Measurements from ENCODE around the gene IP6K2. TPM values are rescaled to one million over a fixed set of nuclear protein-coding genes. Genes with fewer than 3 reads are reported as not detected.

IP6K2 gene
- total and polyA plus RNA-seq, 2 of the 13 experiments (the other 11 are each of a cell fraction or from before 2014, with no cell fraction given) = 85.5 to 112 TPM

DNA sequence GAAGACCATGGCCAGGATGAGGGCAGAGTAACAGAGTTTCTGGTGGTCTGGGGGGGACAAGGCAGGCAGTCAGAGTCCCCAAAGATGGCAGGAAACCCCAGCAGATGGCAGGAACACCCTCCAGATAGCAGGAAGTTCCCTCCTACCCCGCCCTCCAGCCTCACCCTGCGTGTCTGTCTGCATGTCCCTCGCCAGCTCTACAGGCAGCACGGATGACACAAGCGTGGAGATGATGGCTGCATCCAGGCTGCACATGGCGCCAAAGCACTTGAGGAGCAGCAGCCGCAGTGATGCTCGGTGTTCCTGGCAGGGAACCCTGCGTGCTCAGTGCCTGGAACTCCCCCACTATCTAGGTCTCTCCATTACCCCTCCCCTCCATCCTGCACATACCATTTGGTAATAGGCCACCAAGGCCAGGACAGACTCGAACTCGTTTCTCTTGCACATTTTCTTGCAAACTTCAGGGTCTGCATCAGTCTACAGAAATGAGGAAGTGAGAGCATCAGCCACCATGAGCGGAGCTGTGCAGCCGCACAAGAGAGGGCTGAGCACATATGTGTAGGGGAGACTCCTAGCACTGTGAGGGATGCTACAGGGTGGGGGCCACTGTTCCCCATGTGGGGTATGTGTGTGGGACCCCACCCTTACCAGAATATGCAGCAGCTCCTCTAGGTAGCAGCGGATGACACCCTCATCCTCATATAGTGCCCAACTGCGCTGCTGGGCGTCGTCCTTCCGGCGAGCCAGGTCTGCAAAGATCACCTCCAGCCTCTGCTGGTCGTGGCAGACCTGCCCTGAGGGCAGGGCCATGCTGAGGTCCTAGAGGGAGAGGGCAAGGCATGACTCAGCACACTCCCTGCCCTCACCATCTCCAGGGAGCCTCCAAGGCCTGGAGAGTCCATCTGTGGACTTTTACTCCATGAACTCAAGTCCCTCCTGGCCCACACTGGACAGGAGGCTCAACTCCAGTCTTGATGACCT lies 37.3 kb downstream of the IP6K2 start:
- no peak for ATAC-seq
- TF ChIP-seq AGO2 (optimal IDR thresholded peaks at IDR 0.05; ENCODE audit: low read depth, low read length) = peak; percentile 4
- TF ChIP-seq, protein P1, sequence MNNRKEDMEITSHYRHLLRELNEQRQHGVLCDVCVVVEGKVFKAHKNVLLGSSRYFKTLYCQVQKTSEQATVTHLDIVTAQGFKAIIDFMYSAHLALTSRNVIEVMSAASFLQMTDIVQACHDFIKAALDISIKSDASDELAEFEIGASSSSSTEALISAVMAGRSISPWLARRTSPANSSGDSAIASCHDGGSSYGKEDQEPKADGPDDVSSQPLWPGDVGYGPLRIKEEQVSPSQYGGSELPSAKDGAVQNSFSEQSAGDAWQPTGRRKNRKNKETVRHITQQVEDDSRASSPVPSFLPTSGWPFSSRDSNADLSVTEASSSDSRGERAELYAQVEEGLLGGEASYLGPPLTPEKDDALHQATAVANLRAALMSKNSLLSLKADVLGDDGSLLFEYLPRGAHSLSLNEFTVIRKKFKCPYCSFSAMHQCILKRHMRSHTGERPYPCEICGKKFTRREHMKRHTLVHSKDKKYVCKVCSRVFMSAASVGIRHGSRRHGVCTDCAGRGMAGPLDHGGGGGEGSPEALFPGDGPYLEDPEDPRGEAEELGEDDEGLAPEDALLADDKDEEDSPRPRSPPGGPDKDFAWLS (CRISPR knock-in tag; IDR thresholded peaks at IDR 0.05; ENCODE audit: borderline replicate concordance) = no peak
- in situ Hi-C loops (cut with HindIII; ENCODE audit: extremely low pct_ligation_motif_present, low pct_unique_long_range_greater_than_20kb) (no loop called here), intact Hi-C loops (cut with micrococcal nuclease; ENCODE audit: unreplicated experiment) (no loop called here)
- 96% methylated on average over 17 of the region's 20 CpGs for WGBS (ENCODE audit: low lambda C conversion rate)
- Histone ChIP-seq H3K36me3 (replicated peaks in 1 of 2; ENCODE audit: control insufficient read depth in 1 of 2, insufficient read depth in 2 of 2, low read length in 2 of 2) (peaks cover 41 to 68% of the 10 kb centered on the region in 2 experiments), H3K4me1 (ENCODE audit: insufficient read depth, low read length) (peaks cover 19% of the 10 kb centered on the region), H3K27ac (ENCODE audit: extremely low read length, insufficient read depth, low read length) (no peak overlapping the region), H2AFZ (ENCODE audit: low read length) (no peak overlapping the region), H3K79me2 (ENCODE audit: insufficient read depth, low read length) (peaks cover 18% of the 10 kb centered on the region), H3K4me3 (replicated peaks in 1 of 3; ENCODE audit: insufficient read depth in 1 of 3, low read depth in 2 of 3, low read length in 3 of 3) (no peak overlapping the region), H3K4me2 (ENCODE audit: low read depth, low read length) (no peak overlapping the region), H4K20me1 (ENCODE audit: insufficient read depth, low read length) (0 out of 2 replicates have a peak, but pooled peaks cover 4% of the 10 kb centered on the region), H3K9ac (ENCODE audit: insufficient read depth, low read depth, low read length) (no peak overlapping the region), H3K9me3 (ENCODE audit: low read length) (no peaks in the 10 kb centered on the region), H3K27me3 (ENCODE audit: control insufficient read depth in 1 of 2, insufficient read depth in 2 of 2, low read length in 2 of 2) (no peaks in the 10 kb centered on the region)
- BruUV-seq (replicated peaks) = no TSS peak
- POLR2A ChIA-PET = no interaction called here
- CTCF ChIA-PET (ENCODE audit: low intra/inter-chr PET ratio, low total read pairs) = no interaction called here
- FAIRE-seq = no peak
- no peak for DNase-seq (ENCODE audit: low spot score)

DNA sequence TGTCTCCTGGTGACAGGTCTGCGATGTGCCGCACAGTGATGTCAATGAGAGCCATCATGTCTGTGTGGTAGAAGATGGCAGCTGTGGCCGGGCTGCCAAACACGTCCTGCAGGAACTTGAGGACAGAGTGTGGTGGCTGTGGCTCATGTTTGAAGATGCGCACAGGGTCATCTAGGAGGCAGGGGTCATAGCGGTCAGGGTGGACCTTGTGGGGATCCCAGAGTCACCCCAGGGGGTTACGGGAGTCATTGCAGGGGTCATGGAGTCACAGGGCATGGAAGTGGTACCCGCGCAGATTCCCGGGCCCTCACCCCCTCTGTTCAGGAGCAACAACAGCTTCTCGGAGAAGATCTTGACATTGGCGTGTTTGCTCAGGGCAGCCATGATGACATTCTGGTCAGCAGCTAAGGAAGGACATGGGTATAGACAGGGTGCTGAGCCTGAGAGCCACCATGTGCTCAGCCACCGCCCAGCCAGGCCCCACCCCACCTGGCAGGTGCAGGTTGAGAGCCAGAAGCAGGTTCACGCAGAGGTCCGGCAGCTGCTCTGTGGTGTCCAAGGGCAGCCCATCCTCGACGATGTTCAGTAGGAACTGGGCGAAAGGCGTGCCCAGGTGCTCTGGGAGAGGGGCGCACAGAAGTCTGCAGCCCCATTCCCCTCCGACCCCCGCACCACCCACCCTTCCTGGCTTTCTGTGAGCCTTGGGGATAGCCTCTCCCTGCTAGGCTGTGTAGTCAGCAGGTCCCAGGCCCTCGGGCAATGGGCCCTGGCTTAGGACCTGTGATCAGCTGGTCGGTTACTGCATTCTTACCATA lies 38.2 kb downstream of the IP6K2 start:
- 96% methylated on average over 14 of the region's 24 CpGs for WGBS (ENCODE audit: low lambda C conversion rate)
- FAIRE-seq (no peak), ATAC-seq (no peak), DNase-seq (ENCODE audit: low spot score) (no peak)
- Histone ChIP-seq H3K4me1 (ENCODE audit: insufficient read depth, low read length) (peaks cover 10% of the 10 kb centered on the region), H3K36me3 (replicated peaks in 1 of 2; ENCODE audit: control insufficient read depth in 1 of 2, insufficient read depth in 2 of 2, low read length in 2 of 2) (peaks cover 44 to 72% of the 10 kb centered on the region in 2 experiments), H3K27ac (ENCODE audit: extremely low read length, insufficient read depth, low read length) (no peak overlapping the region), H3K9ac (ENCODE audit: insufficient read depth, low read depth, low read length) (no peak overlapping the region), H3K27me3 (ENCODE audit: control insufficient read depth in 1 of 2, insufficient read depth in 2 of 2, low read length in 2 of 2) (no peaks in the 10 kb centered on the region), H3K4me3 (replicated peaks in 1 of 3; ENCODE audit: insufficient read depth in 1 of 3, low read depth in 2 of 3, low read length in 3 of 3) (no peak overlapping the region), H3K9me3 (ENCODE audit: low read length) (no peaks in the 10 kb centered on the region), H3K79me2 (ENCODE audit: insufficient read depth, low read length) (peaks cover 8% of the 10 kb centered on the region), H4K20me1 (ENCODE audit: insufficient read depth, low read length) (0 out of 2 replicates have a peak, but pooled peaks cover 4% of the 10 kb centered on the region), H2AFZ (ENCODE audit: low read length) (no peak overlapping the region), H3K4me2 (ENCODE audit: low read depth, low read length) (no peak overlapping the region)
- ChIA-PET POLR2A (no interaction called here), CTCF (ENCODE audit: low intra/inter-chr PET ratio, low total read pairs) (no interaction called here)
- BruUV-seq (replicated peaks) = no TSS peak
- in situ Hi-C loops (cut with HindIII; ENCODE audit: extremely low pct_ligation_motif_present, low pct_unique_long_range_greater_than_20kb) = no loop called here
- intact Hi-C loops (cut with micrococcal nuclease; ENCODE audit: unreplicated experiment) = no loop called here
- TF ChIP-seq, protein P2, sequence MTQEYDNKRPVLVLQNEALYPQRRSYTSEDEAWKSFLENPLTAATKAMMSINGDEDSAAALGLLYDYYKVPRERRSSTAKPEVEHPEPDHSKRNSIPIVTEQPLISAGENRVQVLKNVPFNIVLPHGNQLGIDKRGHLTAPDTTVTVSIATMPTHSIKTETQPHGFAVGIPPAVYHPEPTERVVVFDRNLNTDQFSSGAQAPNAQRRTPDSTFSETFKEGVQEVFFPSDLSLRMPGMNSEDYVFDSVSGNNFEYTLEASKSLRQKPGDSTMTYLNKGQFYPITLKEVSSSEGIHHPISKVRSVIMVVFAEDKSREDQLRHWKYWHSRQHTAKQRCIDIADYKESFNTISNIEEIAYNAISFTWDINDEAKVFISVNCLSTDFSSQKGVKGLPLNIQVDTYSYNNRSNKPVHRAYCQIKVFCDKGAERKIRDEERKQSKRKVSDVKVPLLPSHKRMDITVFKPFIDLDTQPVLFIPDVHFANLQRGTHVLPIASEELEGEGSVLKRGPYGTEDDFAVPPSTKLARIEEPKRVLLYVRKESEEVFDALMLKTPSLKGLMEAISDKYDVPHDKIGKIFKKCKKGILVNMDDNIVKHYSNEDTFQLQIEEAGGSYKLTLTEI (CRISPR knock-in tag; conservative IDR thresholded peaks at IDR 0.05) = no peak
- no peak for TF ChIP-seq ZNF282 (IDR thresholded peaks at IDR 0.05; ENCODE audit: partially characterized antibody)
- TF ChIP-seq RBFOX2 (IDR thresholded peaks at IDR 0.05; ENCODE audit: low read depth, low read length) = 0 out of 2 replicates have a peak, but pooled peaks have one; percentile 11
- TF ChIP-seq, protein P3, sequence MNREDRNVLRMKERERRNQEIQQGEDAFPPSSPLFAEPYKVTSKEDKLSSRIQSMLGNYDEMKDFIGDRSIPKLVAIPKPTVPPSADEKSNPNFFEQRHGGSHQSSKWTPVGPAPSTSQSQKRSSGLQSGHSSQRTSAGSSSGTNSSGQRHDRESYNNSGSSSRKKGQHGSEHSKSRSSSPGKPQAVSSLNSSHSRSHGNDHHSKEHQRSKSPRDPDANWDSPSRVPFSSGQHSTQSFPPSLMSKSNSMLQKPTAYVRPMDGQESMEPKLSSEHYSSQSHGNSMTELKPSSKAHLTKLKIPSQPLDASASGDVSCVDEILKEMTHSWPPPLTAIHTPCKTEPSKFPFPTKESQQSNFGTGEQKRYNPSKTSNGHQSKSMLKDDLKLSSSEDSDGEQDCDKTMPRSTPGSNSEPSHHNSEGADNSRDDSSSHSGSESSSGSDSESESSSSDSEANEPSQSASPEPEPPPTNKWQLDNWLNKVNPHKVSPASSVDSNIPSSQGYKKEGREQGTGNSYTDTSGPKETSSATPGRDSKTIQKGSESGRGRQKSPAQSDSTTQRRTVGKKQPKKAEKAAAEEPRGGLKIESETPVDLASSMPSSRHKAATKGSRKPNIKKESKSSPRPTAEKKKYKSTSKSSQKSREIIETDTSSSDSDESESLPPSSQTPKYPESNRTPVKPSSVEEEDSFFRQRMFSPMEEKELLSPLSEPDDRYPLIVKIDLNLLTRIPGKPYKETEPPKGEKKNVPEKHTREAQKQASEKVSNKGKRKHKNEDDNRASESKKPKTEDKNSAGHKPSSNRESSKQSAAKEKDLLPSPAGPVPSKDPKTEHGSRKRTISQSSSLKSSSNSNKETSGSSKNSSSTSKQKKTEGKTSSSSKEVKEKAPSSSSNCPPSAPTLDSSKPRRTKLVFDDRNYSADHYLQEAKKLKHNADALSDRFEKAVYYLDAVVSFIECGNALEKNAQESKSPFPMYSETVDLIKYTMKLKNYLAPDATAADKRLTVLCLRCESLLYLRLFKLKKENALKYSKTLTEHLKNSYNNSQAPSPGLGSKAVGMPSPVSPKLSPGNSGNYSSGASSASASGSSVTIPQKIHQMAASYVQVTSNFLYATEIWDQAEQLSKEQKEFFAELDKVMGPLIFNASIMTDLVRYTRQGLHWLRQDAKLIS (CRISPR knock-in tag; IDR thresholded peaks at IDR 0.05) = no peak

Measured in HepG2 (cell line).